ENCODE results near the gene PTPRK.

The PTPRK gene
- long read RNA-seq, donor 1, full-length matches to known transcripts: 3 of 3 reads
- long read RNA-seq, donor 1, partial matches to known transcripts: 0 of 3 reads
- long read RNA-seq, donor 1, other reads (novel, unspliced or antisense): 0 of 3 reads
- long read RNA-seq, donor 2, partial matches to known transcripts: 0 of 1 reads
- long read RNA-seq, donor 2, other reads (novel, unspliced or antisense): 0 of 1 reads
- long read RNA-seq, donor 3: 0 reads
- long read RNA-seq, donor 4, full-length matches to known transcripts: 6 of 6 reads
- long read RNA-seq, donor 4, partial matches to known transcripts: 0 of 6 reads
- long read RNA-seq, donor 4, other reads (novel, unspliced or antisense): 0 of 6 reads
- long read RNA-seq, donor 5: 0 reads
- long read RNA-seq, donor 6, partial matches to known transcripts: 0 of 2 reads
- long read RNA-seq, donor 6, other reads (novel, unspliced or antisense): 0 of 2 reads
- long read RNA-seq, donor 7, full-length matches to known transcripts: 4 of 4 reads
- long read RNA-seq, donor 7, partial matches to known transcripts: 0 of 4 reads
- long read RNA-seq, donor 7, other reads (novel, unspliced or antisense): 0 of 4 reads
- long read RNA-seq, donor 8, full-length matches to known transcripts: 3 of 3 reads
- long read RNA-seq, donor 8, partial matches to known transcripts: 0 of 3 reads
- long read RNA-seq, donor 8, other reads (novel, unspliced or antisense): 0 of 3 reads

DNA sequence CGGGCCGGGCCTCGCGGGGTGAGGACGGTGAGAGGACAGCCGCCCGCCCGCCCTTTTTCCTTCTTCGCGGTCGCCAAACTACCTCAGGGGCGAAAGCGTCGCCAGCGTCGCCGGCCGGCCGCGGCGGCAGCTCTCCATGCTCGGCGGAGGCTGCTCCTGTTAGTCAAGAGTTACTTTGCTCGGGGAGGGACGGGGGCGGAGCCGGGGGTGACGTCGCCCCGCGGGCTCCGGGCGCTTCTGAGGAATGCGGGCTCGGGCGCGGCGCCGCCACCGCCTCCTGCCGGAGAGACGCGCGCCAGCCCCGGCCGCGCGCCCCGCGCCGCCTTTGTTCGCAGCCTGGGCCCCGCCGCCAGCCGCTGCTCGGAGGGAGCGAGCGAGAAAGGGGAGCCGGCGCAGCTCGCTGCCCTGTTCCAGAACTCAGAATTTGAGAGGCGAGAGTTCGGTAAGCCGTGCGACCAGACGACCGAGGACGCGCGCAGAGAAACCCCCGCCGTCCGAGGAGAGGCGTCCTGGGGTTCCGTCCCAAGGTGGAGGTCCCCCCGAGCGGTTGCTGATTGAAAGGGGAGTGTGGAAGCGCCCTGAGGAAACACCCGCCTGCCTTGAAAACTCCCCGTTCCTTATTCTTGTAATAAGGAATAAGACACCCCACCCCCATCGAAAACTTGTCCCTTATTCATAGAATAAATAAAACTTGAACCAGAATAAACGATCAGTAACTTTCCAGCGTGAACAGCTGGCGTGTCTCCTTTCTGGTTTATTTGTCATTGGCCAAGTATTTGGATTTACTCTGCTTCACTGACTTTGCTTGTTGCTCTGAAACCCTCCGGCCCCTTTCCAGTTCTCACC lies at the start of gene PTPRK:
TSS of gene PTPRK (minus strand) at position 164 of the 846 bp plus-strand sequence. CDS start 241 bp downstream, outside the sequence.
- DNase-seq: peak; percentile 99

GRCh38 chr6:128567029-128567428 lies 46.6 kb upstream of the PTPRK start:
- DNase-seq: no peak

DNA sequence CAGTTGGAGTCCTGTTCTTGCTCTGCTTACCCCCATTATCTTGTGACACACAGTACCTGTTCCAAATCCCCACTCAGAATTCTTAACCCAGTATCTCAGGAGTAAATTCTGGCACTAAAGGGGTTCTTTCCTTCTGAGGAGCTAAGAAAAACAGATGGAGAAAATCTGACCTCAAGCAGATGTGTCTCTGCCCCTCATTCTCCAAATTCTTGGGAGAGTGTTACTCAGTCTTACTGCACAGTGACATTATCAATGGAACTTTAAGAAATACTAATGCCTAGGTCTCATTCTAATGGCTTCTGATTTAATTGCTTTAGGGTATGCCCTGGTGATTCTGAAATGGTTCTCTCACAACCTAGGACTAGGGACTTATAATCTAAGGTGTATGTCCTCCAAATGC lies 40.6 kb upstream of the PTPRK start:
- no peak for DNase-seq

- DNase-seq: no peak
Observed at GRCh38 chr6:128558924-128559323, 38.5 kb upstream of the PTPRK start.

GRCh38 chr6:128558021-128558420 lies 37.6 kb upstream of the PTPRK start:
- DNase-seq: no peak

DNA sequence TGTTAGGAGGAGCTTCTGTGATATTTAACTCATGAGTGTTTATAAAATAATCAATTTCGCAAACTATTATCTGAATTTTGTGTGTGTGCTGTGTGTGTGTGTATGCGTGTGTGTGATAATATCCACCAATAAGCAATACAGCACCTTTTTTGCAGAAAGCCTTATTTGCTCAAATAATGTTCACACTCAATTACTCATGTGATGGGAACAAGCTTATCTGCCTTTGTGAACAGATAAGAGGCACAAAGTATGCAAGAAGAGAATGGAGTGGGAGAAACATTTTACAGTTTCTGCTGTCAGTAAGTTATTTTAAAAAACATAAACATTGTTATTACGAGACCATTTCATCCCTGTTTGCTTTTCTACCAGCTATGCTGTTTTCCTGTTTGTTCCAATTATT lies 36.7 kb upstream of the PTPRK start:
- DNase-seq: no peak

GRCh38 chr6:128554302-128554701 lies 33.9 kb upstream of the PTPRK start:
- no peak for DNase-seq

DNA sequence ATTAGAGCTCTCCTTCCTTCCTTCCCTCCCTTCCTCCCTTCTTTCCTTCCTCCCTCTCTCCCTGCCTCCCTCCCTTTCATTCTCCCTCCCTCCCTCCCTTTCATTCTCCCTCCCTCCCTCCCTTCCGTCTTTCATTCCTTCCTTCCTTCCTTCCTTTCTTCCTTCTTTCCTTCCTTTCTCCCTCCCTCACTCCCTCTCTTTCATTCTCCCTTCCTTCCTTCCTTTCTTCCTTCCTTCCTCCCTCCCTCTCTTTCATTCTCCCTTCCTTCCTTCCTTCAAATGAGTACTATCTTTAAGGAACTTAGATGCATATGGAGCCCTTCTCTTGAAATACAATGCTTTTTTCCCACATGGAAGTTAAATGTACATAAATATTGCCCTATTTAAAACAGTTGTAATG lies 20.9 kb upstream of the PTPRK start:
- DNase-seq: no peak

DNA sequence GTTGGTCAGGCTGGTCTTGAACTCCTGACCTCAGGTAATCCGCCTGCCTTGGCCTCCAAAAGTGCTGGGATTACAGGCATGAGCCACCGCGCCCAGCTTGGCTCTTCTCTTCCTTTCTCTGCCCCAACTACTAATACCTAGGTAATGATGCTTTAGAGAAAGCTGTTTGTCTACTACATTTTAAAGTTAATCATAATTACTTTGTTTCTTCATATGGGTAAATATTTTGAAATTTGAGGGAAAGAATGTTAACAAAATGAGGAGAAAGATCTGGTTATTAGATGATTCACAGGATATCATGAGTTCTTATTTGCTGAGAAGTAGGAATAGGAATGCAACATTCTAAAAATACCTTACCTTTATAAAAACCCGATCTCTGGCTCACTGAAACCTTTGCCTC lies 18.4 kb upstream of the PTPRK start:
- no peak for DNase-seq

GRCh38 chr6:128532827-128533226 lies 12.4 kb upstream of the PTPRK start:
- no peak for DNase-seq

- DNase-seq: no peak
Observed at GRCh38 chr6:128532136-128532535, 11.7 kb upstream of the PTPRK start.

- DNase-seq: no peak
Observed at GRCh38 chr6:128531696-128532095, 11.3 kb upstream of the PTPRK start.

DNA sequence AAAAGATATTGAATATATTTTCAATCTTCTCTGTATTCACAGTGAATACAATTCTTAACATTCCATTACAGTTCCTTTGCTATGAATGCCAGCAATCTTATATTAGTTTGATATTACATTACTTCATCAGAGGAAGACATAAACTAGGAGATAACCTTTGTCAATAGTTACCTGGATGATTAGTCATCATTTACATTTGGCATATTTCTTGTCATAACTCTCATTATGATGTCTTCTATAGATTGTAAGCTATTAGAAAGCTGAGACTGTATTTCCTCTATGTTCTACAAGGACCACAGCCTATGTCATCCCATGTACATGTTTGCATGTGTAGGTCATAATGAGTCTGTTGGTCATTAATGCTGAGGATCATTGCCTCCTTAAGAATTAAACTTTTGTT lies 7.8 kb upstream of the PTPRK start:
- no peak for DNase-seq

- DNase-seq: no peak
Observed at GRCh38 chr6:128527375-128527774, 7.0 kb upstream of the PTPRK start.

DNA sequence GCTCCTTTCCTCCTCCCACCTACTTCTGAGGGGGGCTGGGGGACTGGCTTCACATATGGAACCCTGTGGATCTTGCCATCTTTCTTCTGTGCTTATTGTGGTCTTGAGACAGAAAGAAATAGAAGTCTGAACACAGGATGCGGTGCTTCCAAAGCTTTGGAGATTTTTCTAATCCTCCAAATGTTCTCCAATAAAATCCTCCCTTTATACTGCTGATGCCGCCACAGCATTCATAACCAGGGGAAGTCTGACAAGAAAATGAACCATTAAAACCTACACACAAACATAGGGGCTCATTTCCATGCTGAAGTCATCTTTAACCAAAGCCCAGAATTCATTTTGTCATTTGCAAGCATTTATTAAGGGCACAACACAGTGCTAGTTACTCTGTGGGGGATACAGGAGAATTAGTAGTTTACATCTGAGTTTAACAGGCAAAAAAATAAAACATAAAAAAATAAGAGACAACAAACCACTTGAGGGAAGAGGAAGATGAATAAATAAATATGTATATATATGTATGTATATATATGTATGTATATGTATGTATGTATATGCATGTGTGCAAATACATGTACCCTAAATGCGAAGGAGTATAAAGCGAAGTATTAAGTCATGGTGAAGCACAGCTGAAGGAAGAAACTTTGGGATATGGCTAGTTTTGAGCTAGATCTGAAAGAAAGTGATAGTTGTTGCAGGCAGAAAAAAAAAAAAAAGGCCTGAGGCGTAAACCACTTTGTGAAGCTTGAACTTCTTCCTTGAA lies 5.9 kb upstream of the PTPRK start:
- no peak for DNase-seq

DNA sequence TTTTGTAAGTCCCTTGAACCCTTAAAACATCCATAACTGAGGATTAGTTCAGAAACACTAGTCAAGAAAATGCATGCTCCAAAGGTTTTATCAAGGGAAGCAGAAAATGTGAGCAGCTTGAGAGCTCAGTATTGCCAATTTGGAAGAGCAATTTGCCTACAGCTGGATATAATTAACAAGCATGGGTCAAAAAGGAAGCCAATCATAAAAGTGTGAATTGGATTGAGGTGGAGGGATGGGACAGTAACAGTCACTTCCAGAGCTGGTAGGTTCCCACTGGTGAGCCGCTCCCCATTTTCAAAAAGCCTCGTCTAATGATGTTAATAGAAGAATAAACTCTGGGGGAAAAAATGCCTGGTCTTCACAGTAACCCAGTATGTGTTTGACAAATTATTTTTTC lies 5.0 kb upstream of the PTPRK start:
- DNase-seq: no peak

DNA sequence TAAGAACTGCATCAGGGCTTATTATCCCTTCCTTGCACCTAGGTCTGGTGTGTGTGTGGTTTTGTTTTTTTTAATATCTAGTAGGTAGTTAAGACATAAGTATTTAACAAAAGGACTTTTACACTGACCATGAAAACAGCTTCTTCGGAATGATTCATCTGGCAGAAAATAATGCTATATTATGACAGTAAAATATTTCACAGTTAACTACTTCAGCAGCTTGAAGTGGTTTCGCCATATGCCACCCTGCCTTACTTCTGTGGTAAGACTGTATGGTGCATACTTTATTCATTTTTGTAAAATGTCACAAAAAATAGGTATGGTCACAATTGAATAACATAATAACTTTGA lies 858 bp upstream of the PTPRK start:
- DNase-seq: no peak

GRCh38 chr6:128519931-128520435 lies 416 bp downstream of the PTPRK start:
- DNase-seq: no peak

DNA sequence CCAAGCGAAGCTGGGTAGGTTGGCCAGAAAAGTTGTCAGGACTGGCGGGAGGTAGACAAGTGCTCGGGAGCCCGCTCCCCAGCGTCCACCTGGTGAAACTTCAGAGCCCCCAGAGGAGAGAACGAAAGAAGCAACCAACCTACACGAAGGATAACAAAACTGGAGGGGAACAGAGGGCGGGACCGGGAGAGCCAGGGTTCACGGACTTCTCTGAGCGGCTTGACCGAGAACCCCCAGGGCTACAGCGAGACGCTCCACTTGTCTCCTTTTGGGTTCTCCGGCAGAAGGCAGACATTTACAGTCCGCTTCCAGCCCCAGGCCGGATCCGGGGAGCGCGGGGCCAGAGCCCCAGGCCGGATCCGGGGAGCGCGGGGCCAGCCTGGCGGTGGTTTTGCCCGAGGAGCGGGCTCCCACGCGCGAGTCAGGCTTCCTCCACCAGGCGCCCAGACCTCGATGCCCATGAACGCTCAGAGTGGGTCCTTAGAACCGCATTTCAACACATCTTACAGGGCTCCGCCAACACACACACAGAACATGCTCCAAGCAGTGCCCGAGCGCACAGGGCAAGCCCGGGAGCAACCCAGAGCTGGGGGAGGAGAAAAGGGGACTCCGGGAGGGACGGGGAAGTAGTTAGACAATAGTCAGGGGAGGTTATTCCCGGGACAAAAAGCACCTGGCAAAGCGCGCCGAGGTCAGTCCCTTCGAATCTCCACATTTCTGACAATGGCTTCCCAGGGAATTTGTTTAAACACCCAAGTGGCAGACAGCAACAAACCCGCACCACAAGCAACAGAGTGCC lies 1.1 kb downstream of the PTPRK start:
- peak; percentile 90 for DNase-seq

- DNase-seq: no peak
Observed at GRCh38 chr6:128518434-128519131, 1.8 kb downstream of the PTPRK start.
